Erythroblast (primary cell): Measurements from ENCODE around the gene CD58.

Experiments used
- GATA1 ChIP-seq: IDR thresholded peaks from 2 replicates; pipeline ENCODE4 v1.6.1; 2011; ENCODE audit warnings: low read depth, mild to moderate bottlenecking, control low read depth, low read length, moderate library complexity
- POLR2A ChIP-seq: IDR thresholded peaks from 2 replicates; pipeline ENCODE4 v1.6.1; 2011; ENCODE audit warnings: mild to moderate bottlenecking, low read length

GRCh38 chr1:116510361-116510760 is 60.5 kb downstream of the CD58 start:
- no peak for TF ChIP-seq POLR2A
- no peak for TF ChIP-seq GATA1
